Left lung (tissue), 10 donors: ENCODE data around the gene GAS6. TPM values are rescaled to one million over a fixed set of nuclear protein-coding genes. Genes with fewer than 3 reads are reported as not detected.

Experiments used
- ATAC-seq: fragments of 200-7000 bp; cut with Tn5 transposase; one replicate; pipeline ENCODE4 v1.9.1; 2020; ENCODE audit warnings: moderate library complexity
- DNase-seq, 4 donors: peaks; one replicate each; pipeline ENCODE4 v3.0.0-alpha.2; 2013 to 2020
- H3K27ac ChIP-seq, 2 donors: fragments of 200-600 bp; sonication (generic) in 1 of 2; one replicate each; pipeline versions ENCODE4 v1.5.0 to v1.8.0; 2020 to 2021
- H3K27me3 ChIP-seq, 2 donors: fragments of 200-600 bp; sonication (generic) in 1 of 2; one replicate each; pipeline versions ENCODE4 v1.5.0 to v1.8.0; 2020 to 2021
- H3K36me3 ChIP-seq, 2 donors: fragments of 200-600 bp; sonication (generic) in 1 of 2; one replicate each; pipeline versions ENCODE4 v1.5.0 to v1.8.0; 2020 to 2021
- H3K4me1 ChIP-seq, 2 donors: fragments of 200-600 bp; one replicate each; pipeline ENCODE4 v1.8.0; 2021
- H3K4me3 ChIP-seq, 2 donors: fragments of 200-600 bp; sonication (generic) in 1 of 2; one replicate each; pipeline versions ENCODE4 v1.5.0 to v1.8.0; 2020 to 2021; ENCODE audit warnings: mild to moderate bottlenecking in 1 of 2
- H3K9me3 ChIP-seq, 2 donors: fragments of 200-600 bp; sonication (generic) in 1 of 2; one replicate each; pipeline versions ENCODE4 v1.5.0 to v1.8.0; 2020 to 2021
- intact Hi-C, 2 donors: fragments of 100-400 bp; cut with DNase I; formaldehyde crosslinking; loops; one replicate each; pipeline versions ENCODE4 v1.11.2 to v1.14.2; 2022
- polyA plus RNA-seq, 6 donors: library from polyadenylated mRNA; unstranded; fragments of 120-200 nt; gene quantifications; one replicate each; pipeline ENCODE4 v1.2.1, GENCODE V29; 2013; ENCODE audit not compliant: insufficient read length in 6 of 6
- total RNA-seq, 2 donors: library from RNA; stranded (reverse); fragmentation: NEBNext Ultra II Directional; extraction: Animal tissue kit (Norgen Biotek cat#: 25700); gene quantifications; one replicate each; pipeline ENCODE4 v1.2.1, GENCODE V29; 2021
- TF ChIP-seq, protein P1 (sequence below), 2 donors: fragments of 200-600 bp; sonication (generic) in 1 of 2; IDR thresholded peaks; one replicate each; pipeline versions ENCODE4 v1.5.0 to v1.8.0; 2021; ENCODE audit warnings: antibody characterized with exemption in 2 of 2
- donor health status: DM: no; HTN: yes; CAD: no.
- donor health status: DM: no; HTN: no; CAD: no.

The GAS6 gene
- total and polyA plus RNA-seq, 8 donors: 24.8 to 169 (median 33.5) TPM

DNA sequence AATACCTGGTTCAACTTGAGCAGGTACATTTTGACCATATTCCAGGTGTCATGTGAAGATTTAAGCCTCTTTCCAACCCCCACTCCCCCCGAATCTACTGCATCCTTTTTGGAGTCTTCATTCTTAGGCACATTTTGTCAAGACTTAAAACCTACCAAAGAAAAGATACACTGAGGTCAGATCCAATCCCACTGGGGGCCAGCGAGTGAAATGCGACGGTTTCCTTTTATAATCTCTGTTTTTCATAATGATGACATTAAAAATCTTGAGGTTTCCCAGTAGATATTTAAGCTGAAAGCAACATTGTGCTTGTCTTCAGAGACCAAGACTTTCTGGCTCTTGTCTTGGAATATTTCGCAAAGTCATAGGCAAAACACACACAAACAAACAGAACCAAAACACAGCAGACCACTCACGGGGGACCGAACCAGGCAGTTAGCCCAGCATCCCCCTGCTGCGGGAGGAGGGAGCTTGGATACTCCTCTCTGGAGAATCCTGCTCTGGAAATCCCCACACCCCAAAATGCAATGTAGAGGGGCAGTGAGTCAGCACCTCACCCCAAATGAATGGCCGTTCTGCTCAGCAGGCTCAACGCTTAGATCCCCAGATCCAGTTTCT, 506 bp upstream of the GAS6 start:
- ATAC-seq (no peak), DNase-seq (no peak)
- intact Hi-C loops: no loop called here
- Histone ChIP-seq H3K9me3 (no peaks in the 10 kb centered on the region), H3K27ac (no peak overlapping the region), H3K36me3 (no peaks in the 10 kb centered on the region), H3K4me3 (peak overlapping the region; percentile 71 to 81), H3K4me1 (peaks cover 6 to 39% of the 10 kb centered on the region in 2 donors), H3K27me3 (peaks cover 0 to 54% of the 10 kb centered on the region in 2 donors)
- TF ChIP-seq, protein P1, sequence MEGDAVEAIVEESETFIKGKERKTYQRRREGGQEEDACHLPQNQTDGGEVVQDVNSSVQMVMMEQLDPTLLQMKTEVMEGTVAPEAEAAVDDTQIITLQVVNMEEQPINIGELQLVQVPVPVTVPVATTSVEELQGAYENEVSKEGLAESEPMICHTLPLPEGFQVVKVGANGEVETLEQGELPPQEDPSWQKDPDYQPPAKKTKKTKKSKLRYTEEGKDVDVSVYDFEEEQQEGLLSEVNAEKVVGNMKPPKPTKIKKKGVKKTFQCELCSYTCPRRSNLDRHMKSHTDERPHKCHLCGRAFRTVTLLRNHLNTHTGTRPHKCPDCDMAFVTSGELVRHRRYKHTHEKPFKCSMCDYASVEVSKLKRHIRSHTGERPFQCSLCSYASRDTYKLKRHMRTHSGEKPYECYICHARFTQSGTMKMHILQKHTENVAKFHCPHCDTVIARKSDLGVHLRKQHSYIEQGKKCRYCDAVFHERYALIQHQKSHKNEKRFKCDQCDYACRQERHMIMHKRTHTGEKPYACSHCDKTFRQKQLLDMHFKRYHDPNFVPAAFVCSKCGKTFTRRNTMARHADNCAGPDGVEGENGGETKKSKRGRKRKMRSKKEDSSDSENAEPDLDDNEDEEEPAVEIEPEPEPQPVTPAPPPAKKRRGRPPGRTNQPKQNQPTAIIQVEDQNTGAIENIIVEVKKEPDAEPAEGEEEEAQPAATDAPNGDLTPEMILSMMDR (IDR thresholded peaks at IDR 0.05): no peak

- DNase-seq (peak in 2 of 4 donors; percentile 78 to 86), ATAC-seq (peak; percentile 72)
- peak overlapping the region; percentile 71 to 81 for H3K4me3 ChIP-seq
- TF ChIP-seq, protein P1 (IDR thresholded peaks at IDR 0.05): no peak
- H3K27ac ChIP-seq: peak overlapping the region; percentile 74 to 80
- no peaks in the 10 kb centered on the region for H3K36me3 ChIP-seq
- H3K9me3 ChIP-seq: no peaks in the 10 kb centered on the region
- intact Hi-C loops: no loop called here
- H3K27me3 ChIP-seq: peaks cover 0 to 54% of the 10 kb centered on the region in 2 donors
- peaks cover 6 to 39% of the 10 kb centered on the region in 2 donors for H3K4me1 ChIP-seq
These were observed 849 bp downstream of the GAS6 start for GRCh38 chr13:113862931-113863523.

DNA sequence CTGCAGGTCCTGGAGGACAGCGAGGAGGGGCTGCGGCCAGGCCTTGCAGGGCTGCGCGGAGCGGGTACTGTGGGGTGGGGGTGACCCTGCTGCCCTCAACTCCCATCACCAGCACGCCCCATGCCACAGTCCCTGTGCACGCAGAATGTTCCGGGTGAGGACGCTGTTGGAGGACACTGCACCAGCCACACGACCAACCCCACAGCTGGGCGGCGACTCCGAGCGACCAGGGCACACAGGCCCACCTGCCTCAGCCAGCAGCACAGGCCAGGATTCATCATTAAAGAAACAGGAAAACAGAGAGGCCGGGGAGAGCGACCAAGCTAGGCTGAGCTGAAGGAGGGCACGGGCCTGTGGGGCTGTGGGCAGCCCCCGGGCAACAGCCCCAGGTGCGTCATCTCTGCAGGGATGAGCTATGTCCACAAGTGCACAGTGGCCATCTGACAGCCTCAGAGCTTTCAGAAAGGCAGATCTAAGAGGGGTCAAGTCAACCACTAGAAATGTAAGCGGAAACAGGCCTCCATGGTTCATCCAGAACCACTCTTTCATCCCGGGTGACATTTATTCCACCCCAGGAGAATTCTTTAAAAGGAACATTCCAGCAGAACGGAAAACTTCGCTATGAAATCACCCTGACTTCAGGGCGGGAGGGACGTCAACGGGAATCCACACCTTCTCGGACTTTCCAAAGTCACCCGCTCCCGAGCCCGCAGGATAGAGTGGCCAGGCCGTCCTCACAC, 1.5 kb downstream of the GAS6 start:
- Histone ChIP-seq H3K4me3 (peak overlapping the region; percentile 71 to 81), H3K9me3 (no peaks in the 10 kb centered on the region), H3K27ac (peak overlapping the region; percentile 74 to 80), H3K4me1 (peaks cover 6 to 39% of the 10 kb centered on the region in 2 donors), H3K36me3 (no peaks in the 10 kb centered on the region), H3K27me3 (peaks cover 0 to 54% of the 10 kb centered on the region in 2 donors)
- TF ChIP-seq, protein P1 (IDR thresholded peaks at IDR 0.05): no peak
- intact Hi-C loops: no loop called here
- DNase-seq (peak in 1 of 4 donors; percentile 62), ATAC-seq (no peak)

GRCh38 chr13:113861433-113862030, 2.3 kb downstream of the GAS6 start:
- H3K36me3 ChIP-seq: no peaks in the 10 kb centered on the region
- DNase-seq: no peak
- intact Hi-C loops: no loop called here
- peaks cover 11 to 44% of the 10 kb centered on the region in 2 donors for H3K4me1 ChIP-seq
- no peak for ATAC-seq
- TF ChIP-seq, protein P1 (IDR thresholded peaks at IDR 0.05): no peak
- H3K27me3 ChIP-seq: peaks cover 0 to 49% of the 10 kb centered on the region in 2 donors
- no peaks in the 10 kb centered on the region for H3K9me3 ChIP-seq
- H3K27ac ChIP-seq: no peak overlapping the region
- peak overlapping the region in 1 of 2 donors; percentile 71 for H3K4me3 ChIP-seq
